OCI-LY3 (cell line): ENCODE results near the gene SCARF1.

Source experiments
- H2AFZ ChIP-seq: fragments of 200-600, 300-600 bp; shearing (Covaris generic); 2 replicates; pipeline ENCODE4 v1.6.0; 2014; ENCODE audit warnings: antibody characterized with exemption, low read depth, low read length
- H3K27ac ChIP-seq: fragments of 200-600, 300-600 bp; sonication (generic); 2 replicates; pipeline ENCODE4 v1.5.1; 2014; ENCODE audit warnings: mild to moderate bottlenecking, low read length, moderate library complexity, mixed read lengths
- H3K27me3 ChIP-seq: fragments of 200-600, 300-600 bp; sonication (generic); 2 replicates; pipeline ENCODE4 v1.6.1; 2014; ENCODE audit warnings: low read depth, low read length, mixed read lengths
- H3K36me3 ChIP-seq: fragments of 200-600, 300-600 bp; sonication (generic); replicated peaks from 2 replicates; pipeline ENCODE3; 2014; ENCODE audit warnings: low read depth, low read length, mixed read lengths
- H3K4me1 ChIP-seq: fragments of 300-600, 200-600 bp; sonication (generic); 2 replicates; pipeline ENCODE4 v1.6.1; 2014; ENCODE audit warnings: low read length, mixed read lengths
- H3K4me2 ChIP-seq: fragments of 200-600, 300-600 bp; sonication (generic); 2 replicates; pipeline ENCODE4 v1.6.1; 2014; ENCODE audit warnings: low read length, mixed read lengths
- H3K4me3 ChIP-seq: fragments of 300-600, 200-600 bp; sonication (generic); 2 replicates; pipeline ENCODE4 v1.5.1; 2014; ENCODE audit warnings: antibody characterized with exemption, mild to moderate bottlenecking, low read length, moderate library complexity
- H3K79me2 ChIP-seq: fragments of 300-600, 200-600 bp; shearing (Covaris generic); 2 replicates; pipeline ENCODE4 v1.6.1; 2014; ENCODE audit warnings: mild to moderate bottlenecking, low read length, mixed read lengths
- H3K9ac ChIP-seq: fragments of 300-600, 200-600 bp; shearing (Covaris generic); 2 replicates; pipeline ENCODE4 v1.6.0; 2014; ENCODE audit warnings: mild to moderate bottlenecking, low read length, moderate library complexity
- H3K9me3 ChIP-seq: fragments of 200-600, 300-600 bp; shearing (Covaris generic); 2 replicates; pipeline ENCODE4 v1.6.1; 2014; ENCODE audit warnings: low read length, mixed read lengths; ENCODE audit not compliant: insufficient read depth
- H4K20me1 ChIP-seq: fragments of 200-600, 300-600 bp; sonication (generic); 2 replicates; pipeline ENCODE4 v1.6.1; 2016; ENCODE audit warnings: low read length, mixed read lengths; ENCODE audit not compliant: insufficient read depth
- CTCF ChIP-seq: fragments of 200-600, 300-600 bp; sonication (generic); IDR thresholded peaks from 2 replicates; pipeline ENCODE4 v1.5.1; 2014; ENCODE audit warnings: antibody characterized with exemption, low read length, low read depth
- EZH2phosphoT487 ChIP-seq: fragments of 200-600 bp; shearing (Covaris generic); IDR thresholded peaks from 2 replicates; pipeline ENCODE4 v1.6.1; 2018; ENCODE audit warnings: antibody characterized with exemption, mixed run types, low read depth

Gene SCARF1

GRCh38 chr17:1616101-1616500 is 29.4 kb downstream of the SCARF1 start:
- no peak overlapping the region for H2AFZ ChIP-seq
- no peaks in the 10 kb centered on the region for H3K79me2 ChIP-seq
- H3K9me3 ChIP-seq, result no peaks in the 10 kb centered on the region
- H3K4me2 ChIP-seq, result no peak overlapping the region
- H3K27ac ChIP-seq, result no peak overlapping the region
- H4K20me1 ChIP-seq, result no peaks in the 10 kb centered on the region
- TF ChIP-seq EZH2phosphoT487 (no peak), CTCF (no peak)
- H3K36me3 ChIP-seq, result no peaks in the 10 kb centered on the region
- no peaks in the 10 kb centered on the region for H3K27me3 ChIP-seq
- H3K9ac ChIP-seq, result no peak overlapping the region
- H3K4me3 ChIP-seq, result no peak overlapping the region
- no peaks in the 10 kb centered on the region for H3K4me1 ChIP-seq

GRCh38 chr17:1612400-1612799 is 33.1 kb downstream of the SCARF1 start:
- TF ChIP-seq EZH2phosphoT487, result no peak
- TF ChIP-seq CTCF, result no peak
- H3K27ac ChIP-seq, result no peak overlapping the region
- no peaks in the 10 kb centered on the region for H4K20me1 ChIP-seq
- H3K4me3 ChIP-seq, result no peak overlapping the region
- H3K4me2 ChIP-seq, result no peak overlapping the region
- H3K79me2 ChIP-seq, result no peaks in the 10 kb centered on the region
- no peak overlapping the region for H2AFZ ChIP-seq
- H3K9ac ChIP-seq, result no peak overlapping the region
- no peaks in the 10 kb centered on the region for H3K9me3 ChIP-seq
- H3K36me3 ChIP-seq, result no peaks in the 10 kb centered on the region
- no peaks in the 10 kb centered on the region for H3K27me3 ChIP-seq
- H3K4me1 ChIP-seq, result peaks cover 9% of the 10 kb centered on the region

GRCh38 chr17:1611715-1612114 is 33.8 kb downstream of the SCARF1 start:
- no peak overlapping the region for H2AFZ ChIP-seq

GRCh38 chr17:1608676-1609075 is 36.9 kb downstream of the SCARF1 start:
- H3K27ac ChIP-seq, result no peak overlapping the region
- no peak overlapping the region for H3K9ac ChIP-seq
- no peak overlapping the region for H3K4me2 ChIP-seq
- no peak for TF ChIP-seq EZH2phosphoT487
- TF ChIP-seq CTCF, result no peak
- no peaks in the 10 kb centered on the region for H3K27me3 ChIP-seq
- no peaks in the 10 kb centered on the region for H3K36me3 ChIP-seq
- no peak overlapping the region for H2AFZ ChIP-seq
- H4K20me1 ChIP-seq, result no peaks in the 10 kb centered on the region
- H3K4me3 ChIP-seq, result no peak overlapping the region
- H3K9me3 ChIP-seq, result no peaks in the 10 kb centered on the region
- no peaks in the 10 kb centered on the region for H3K79me2 ChIP-seq
- H3K4me1 ChIP-seq, result peaks cover 27% of the 10 kb centered on the region

More at GRCh38 chr17:1611715-1612114, 33.8 kb downstream of the SCARF1 start:
- no peak overlapping the region for H3K4me2 ChIP-seq
- no peaks in the 10 kb centered on the region for H3K27me3 ChIP-seq
- no peak overlapping the region for H3K9ac ChIP-seq
- no peaks in the 10 kb centered on the region for H3K9me3 ChIP-seq
- H4K20me1 ChIP-seq, result no peaks in the 10 kb centered on the region
- H3K79me2 ChIP-seq, result no peaks in the 10 kb centered on the region
- H3K36me3 ChIP-seq, result no peaks in the 10 kb centered on the region
- no peak overlapping the region for H3K4me3 ChIP-seq
- H3K27ac ChIP-seq, result no peak overlapping the region
- H3K4me1 ChIP-seq, result peaks cover 16% of the 10 kb centered on the region
- TF ChIP-seq EZH2phosphoT487 (no peak), CTCF (no peak)
